Cardiac fibroblast (primary cell): Measurements from ENCODE around the gene GOLGA3.

Experiments
- DNase-seq, 2 donors: peaks; one replicate each; pipeline versions ENCODE4 v3.0.0 to v3.0.0-alpha.2; 2010; ENCODE audit warnings: low read depth in 2 of 2
- H3K4me3 ChIP-seq, 2 donors: replicated peaks in 1 of 2; 1 replicate in 1 of 2; 2 replicates in 1 of 2; pipeline ENCODE4 v1.5.1; 2011; ENCODE audit warnings: low read depth in 2 of 2, low read length in 2 of 2, mild to moderate bottlenecking in 2 of 2, moderate library complexity in 1 of 2
- TF ChIP-seq, protein P1 (sequence below): IDR thresholded peaks from one replicate; pipeline ENCODE4 v1.5.1; 2011; ENCODE audit warnings: low read depth, mild to moderate bottlenecking, low read length, inconsistent platforms

Gene GOLGA3

DNA sequence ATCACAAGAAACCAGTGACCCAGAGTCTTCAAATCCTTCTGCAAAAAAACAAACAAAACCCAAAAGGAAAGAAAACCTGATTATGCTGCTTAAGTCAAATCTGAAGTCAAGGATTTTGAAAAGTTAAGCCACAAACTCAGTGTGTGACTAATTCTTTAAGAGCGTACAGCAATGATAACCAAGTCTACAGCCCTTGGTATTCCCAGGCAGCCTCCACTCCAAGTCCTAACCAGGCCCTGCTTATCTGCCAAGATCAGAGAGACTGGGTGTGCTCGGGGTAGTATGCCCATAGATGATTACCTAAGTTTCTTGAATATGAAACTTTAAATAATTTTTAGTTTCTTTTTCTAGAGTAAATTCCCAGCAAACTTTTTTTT is 104.9 kb downstream of the GOLGA3 start:
- TF ChIP-seq, protein P1, sequence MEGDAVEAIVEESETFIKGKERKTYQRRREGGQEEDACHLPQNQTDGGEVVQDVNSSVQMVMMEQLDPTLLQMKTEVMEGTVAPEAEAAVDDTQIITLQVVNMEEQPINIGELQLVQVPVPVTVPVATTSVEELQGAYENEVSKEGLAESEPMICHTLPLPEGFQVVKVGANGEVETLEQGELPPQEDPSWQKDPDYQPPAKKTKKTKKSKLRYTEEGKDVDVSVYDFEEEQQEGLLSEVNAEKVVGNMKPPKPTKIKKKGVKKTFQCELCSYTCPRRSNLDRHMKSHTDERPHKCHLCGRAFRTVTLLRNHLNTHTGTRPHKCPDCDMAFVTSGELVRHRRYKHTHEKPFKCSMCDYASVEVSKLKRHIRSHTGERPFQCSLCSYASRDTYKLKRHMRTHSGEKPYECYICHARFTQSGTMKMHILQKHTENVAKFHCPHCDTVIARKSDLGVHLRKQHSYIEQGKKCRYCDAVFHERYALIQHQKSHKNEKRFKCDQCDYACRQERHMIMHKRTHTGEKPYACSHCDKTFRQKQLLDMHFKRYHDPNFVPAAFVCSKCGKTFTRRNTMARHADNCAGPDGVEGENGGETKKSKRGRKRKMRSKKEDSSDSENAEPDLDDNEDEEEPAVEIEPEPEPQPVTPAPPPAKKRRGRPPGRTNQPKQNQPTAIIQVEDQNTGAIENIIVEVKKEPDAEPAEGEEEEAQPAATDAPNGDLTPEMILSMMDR, result no peak
- DNase-seq, result peak; percentile 43 to 52

DNA sequence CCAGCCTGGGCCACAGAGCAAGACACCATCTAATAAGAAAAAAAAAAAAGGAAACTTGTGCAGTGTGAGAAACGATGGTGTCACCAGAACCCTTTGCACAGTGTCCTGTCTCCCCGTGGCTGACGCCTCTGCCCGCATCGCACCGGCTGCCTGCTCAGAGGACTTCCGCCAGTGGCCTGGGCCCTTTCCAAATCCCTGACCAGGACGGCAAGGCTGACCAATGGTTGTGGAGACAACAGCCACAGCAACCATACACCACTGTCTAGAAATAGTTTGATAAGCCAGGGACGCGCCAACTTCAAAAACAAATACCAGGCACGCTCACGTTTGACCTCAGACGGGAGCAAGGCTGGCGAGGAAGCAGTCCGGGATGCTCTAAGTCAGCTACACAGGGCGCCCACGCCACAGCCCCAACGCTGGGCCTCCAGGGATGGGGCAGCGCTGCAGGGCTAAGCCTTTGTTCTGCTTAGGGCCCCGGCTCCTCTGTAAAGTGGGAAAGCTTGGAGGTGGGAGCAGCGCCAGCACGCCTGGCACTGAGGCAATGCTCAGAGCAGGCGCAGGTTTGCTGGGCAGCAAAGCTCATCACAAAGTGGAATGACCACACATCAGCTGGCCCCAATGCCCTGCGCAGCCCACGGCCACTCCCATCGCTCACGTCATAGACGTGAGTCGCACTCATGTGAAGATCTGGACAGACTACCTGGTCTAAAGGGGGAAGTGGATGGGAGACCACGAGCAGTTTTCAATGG is 105.5 kb downstream of the GOLGA3 start:
- no peak for DNase-seq
- TF ChIP-seq, protein P1, result no peak
- H3K4me3 ChIP-seq, result no peak overlapping the region

More for the DNA sequence above, 104.9 kb downstream of the GOLGA3 start:
- H3K4me3 ChIP-seq, result no peak overlapping the region

DNA sequence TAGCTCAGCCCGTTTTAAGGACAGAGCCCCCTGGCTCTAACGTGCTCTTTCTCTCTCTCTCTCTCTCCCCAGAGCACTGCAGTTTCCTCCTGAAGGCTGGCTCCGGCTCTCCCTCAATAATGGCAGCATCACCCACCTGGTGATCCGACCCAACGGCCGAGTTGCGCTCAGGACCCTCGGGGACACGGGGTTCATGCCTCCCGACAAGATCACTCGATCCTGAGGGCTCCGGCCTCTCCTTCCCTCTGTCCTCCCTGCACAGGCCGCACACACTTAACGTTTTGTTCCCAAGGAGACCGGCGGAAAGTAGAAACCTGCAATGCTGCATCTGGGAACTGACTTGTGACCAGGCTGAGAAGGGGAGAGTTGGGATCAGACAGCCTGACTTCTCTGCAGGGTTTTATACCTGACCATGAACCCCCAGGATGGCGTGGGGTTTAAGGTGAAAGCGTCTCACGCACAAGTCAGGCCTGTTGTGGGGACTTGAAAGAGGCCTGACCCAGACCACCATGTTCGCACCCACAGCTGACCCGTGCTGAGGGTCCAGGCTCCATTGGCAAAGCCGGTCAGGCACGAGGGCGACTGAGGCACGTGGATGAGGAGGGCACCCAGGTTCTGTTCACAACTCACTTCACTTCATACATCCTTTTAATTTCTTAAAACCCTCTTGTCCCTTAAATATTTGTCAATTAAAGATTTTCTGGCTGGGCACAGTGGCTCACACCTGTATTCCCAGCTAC is 107.9 kb downstream of the GOLGA3 start:
- DNase-seq, result no peak
- H3K4me3 ChIP-seq, result no peak overlapping the region
- TF ChIP-seq, protein P1, result no peak

DNA sequence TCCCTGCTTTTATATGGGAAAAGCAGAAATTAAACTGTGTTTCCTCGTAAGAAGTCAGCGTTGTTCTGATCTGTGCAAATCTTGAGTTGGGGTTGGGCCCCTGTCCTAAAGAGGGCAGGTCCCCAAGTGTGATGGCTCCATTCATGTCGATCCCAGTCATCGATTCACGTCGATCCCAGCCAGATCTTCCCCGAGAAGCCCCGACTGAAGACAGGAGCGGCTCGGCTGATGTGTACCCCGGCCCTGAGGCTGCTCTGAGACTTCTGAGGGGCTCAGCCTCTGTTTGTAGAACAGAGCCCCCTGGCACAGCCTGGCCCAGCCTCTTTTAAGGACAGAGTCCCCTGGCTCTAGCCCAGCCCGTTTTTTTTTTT is 108.7 kb downstream of the GOLGA3 start:
- TF ChIP-seq, protein P1, result no peak

DNA sequence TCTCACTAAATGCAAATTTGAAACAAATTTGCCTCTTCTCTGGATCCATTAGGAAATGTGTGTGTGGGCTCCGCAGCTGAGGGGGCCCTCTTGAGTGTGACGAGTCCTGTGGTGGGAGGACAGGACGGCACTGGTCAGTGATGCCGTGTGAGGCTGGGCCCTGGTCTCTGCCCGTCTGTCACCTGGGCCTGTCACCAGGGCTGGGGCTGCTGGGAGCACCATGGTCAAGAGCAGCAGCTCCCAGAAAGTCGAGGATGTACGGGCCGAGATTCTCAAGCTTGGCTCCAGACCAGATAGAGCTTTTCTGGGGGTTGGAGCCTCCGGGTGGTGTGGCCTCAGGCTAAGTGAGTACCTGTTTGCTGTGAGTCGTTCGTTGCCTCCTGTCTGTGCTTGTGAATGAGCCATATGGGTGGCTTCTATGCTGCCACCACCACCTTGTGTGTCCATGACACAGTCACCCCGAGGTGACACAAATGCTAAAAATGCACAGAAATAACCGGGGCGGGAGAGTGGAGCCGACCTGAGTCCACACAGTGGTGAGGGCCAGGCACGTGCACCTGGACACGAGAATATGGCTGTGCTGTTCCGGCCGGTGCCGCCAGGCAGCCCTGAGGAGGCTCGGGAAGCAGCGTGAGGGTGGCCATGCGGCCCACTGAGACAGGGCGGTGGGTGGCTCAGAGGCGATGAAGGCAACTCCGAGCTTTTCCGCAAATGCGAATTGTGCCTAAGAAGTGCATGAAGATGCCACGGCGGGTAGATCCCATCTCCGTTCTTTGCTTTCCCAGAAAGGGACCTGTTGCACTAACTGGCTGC is 109.3 kb downstream of the GOLGA3 start:
- H3K4me3 ChIP-seq, result no peak overlapping the region
- TF ChIP-seq, protein P1, result no peak
- no peak for DNase-seq

More for the DNA sequence above, 108.7 kb downstream of the GOLGA3 start:
- no peak for DNase-seq
- no peak overlapping the region for H3K4me3 ChIP-seq
